HAP-1 (cell line): ENCODE results near the gene XKR7.
"Not testable (repeated sequence)": the region's sequence is repeated elsewhere in the genome, so short reads cannot be mapped to it uniquely, and the experiment has no call there.

Source experiments
- DNase-seq, 2 experiments: peaks; one replicate each; pipeline ENCODE4 v3.0.0-alpha.2; 2016 to 2020; ENCODE audit warnings: low spot score in 2 of 2
- H3K27me3 ChIP-seq: fragments of 250-450 bp; sonication (Bioruptor Pico); 2 replicates; pipeline ENCODE4 v1.5.1; 2020; ENCODE audit warnings: low read depth, mild to moderate bottlenecking, moderate library complexity
- H3K36me3 ChIP-seq: fragments of 250-450 bp; sonication (Bioruptor Pico); replicated peaks from 2 replicates; pipeline ENCODE4 v1.5.1; 2020; ENCODE audit warnings: mild to moderate bottlenecking
- H3K4me1 ChIP-seq: fragments of 250-450 bp; sonication (Bioruptor Pico); 2 replicates; pipeline ENCODE4 v1.5.1; 2020; ENCODE audit warnings: mild to moderate bottlenecking
- H3K4me3 ChIP-seq: fragments of 250-450 bp; sonication (Bioruptor Pico); 2 replicates; pipeline ENCODE4 v1.5.1; 2020; ENCODE audit warnings: mild to moderate bottlenecking, moderate library complexity
- H3K9me3 ChIP-seq: fragments of 250-450 bp; sonication (Bioruptor Pico); 2 replicates; pipeline ENCODE4 v1.5.1; 2020; ENCODE audit warnings: mild to moderate bottlenecking, moderate library complexity
- in situ Hi-C: fragments of 300-500 bp; cut with MboI; formaldehyde crosslinking; loops from 3 replicates; pipeline ENCODE4 v1.14.3; 2020; ENCODE audit warnings: low sequenced_read_pairs, inconsistent platforms, mixed read lengths

The XKR7 gene

DNA sequence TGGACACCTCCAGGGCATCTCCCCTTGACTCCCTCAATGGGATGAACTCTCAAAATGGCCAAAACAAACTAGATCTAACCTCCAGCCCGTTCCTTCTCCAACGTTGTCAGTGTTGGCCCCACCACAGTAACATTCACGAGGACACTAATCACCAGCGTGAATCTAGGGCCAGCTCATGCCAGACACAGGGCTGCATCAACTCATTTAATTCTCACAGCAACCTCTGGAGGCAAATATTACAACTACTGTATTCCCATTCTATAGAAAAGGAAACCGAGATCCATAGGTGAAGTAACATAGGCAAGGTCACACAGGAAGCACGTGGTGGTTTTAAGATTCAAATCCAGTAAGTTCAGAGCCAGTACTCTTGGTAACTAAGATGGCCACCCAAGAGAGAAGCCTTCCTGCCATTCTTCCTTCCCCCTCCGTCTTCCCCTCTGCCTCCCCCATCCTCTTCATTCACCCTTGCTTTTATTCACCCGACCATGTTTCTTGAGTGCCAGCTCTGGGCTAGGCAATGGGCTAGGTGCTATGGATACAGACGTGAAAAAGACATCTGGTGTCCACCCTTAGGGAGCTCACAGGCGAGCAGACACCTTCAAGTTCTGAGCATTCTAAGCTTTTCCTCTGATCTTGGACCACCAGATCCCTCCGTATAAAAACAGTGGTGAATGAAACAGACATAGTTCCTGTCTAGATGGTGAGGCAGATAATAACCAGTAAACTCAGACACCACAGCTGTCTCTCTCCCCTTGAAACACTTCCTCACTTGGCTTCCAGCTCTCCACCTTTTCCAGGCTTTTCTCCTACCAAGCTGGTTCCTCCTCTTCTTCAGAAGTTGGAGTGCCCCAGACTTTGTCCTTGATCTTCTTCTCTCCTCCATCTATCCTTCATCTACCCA is 51.9 kb downstream of the XKR7 start:
- Histone ChIP-seq H3K4me1 (peaks cover 2% of the 10 kb centered on the region; the same call in 1 of the 2 replicates), H3K27me3 (peaks cover 48% of the 10 kb centered on the region), H3K4me3 (peak overlapping the region; percentile 17), H3K36me3 (no peaks in the 10 kb centered on the region), H3K9me3 (no peaks in the 10 kb centered on the region)
- no peak for DNase-seq
- in situ Hi-C loops = no loop called here

DNA sequence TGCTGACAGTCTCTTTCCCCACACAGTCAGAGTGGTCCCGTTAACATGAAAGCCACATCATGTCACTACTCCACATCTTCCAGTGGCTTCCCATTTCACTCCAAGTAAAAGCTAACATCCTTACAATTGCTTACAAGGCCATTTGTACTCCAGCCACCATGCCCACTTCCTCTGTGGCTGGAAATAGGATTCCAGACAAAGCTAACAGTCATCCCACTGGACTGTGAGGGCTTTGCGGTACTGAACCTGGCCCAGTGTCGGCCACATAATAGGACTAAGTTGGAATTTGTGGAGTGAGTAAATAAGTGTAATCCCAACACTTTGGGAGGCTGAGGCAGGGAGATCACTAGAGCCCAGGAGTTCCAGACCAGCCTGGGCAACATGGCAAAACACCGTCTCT is 53.1 kb downstream of the XKR7 start:
- Histone ChIP-seq H3K36me3 (no peaks in the 10 kb centered on the region), H3K9me3 (no peaks in the 10 kb centered on the region), H3K27me3 (peaks cover 48% of the 10 kb centered on the region), H3K4me3 (no peak overlapping the region), H3K4me1 (peaks cover 2% of the 10 kb centered on the region; the same call in 1 of the 2 replicates)
- in situ Hi-C loops = no loop called here
- no peak for DNase-seq

DNA sequence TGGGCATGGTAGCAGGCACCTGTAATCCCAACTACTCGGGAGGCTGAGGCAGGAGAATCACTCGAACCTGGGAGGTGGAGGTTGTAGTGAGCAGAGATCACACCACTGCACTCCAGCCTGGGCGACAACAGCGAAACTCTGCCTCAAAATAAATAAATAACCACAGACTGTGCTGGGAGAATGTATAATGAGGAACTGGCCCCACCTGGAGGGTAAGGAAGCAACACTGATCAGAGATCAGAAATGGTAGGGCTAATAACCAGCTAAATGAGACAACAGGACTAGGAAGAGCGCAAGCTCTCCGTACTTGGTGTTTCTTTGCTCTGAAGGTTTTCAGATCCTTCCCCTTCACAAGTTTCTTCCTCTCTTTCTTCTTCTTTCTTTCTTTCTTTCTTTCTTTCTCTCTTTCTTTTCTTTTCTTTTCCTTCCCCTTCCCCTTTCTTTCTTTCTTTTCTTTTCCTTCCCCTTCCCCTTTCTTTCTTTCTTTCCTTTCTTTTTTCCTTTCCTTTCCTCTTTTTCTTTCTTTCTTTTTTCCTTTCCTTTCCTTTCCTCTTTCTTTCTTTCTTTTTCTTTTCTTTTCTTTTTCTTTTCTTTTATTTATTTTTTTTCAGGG is 56.8 kb downstream of the XKR7 start:
- H3K4me3 ChIP-seq = no peak overlapping the region
- H3K9me3 ChIP-seq = no peaks in the 10 kb centered on the region
- no peaks in the 10 kb centered on the region for H3K36me3 ChIP-seq
- peaks cover 29% of the 10 kb centered on the region for H3K27me3 ChIP-seq
- H3K4me1 ChIP-seq = no peaks in the 10 kb centered on the region
- DNase-seq = no peak
- in situ Hi-C loops = no loop called here

DNA sequence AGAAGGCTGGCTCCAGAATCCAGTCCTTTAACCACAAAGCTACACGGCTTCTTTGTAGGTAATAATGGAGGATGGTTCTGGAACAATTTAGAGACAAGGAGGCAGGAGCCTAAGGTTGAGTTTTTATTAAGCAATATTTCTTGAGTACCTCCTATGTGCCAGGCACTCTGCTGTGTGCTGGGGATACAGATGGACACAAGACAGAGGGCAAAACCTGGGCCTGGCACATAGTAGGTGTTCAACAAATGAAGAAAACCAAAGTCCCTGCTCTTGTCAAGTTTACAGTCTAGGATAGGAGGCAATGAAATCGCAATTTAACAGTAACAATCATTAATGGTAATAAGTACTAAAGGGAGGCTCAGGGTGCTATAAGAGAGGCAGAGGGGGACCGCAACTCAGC is 59.7 kb downstream of the XKR7 start:
- DNase-seq = no peak
- Histone ChIP-seq H3K4me1 (peaks cover 3% of the 10 kb centered on the region), H3K4me3 (no peak overlapping the region), H3K27me3 (peaks cover 16% of the 10 kb centered on the region), H3K9me3 (no peaks in the 10 kb centered on the region), H3K36me3 (no peaks in the 10 kb centered on the region)
- in situ Hi-C loops = no loop called here

DNA sequence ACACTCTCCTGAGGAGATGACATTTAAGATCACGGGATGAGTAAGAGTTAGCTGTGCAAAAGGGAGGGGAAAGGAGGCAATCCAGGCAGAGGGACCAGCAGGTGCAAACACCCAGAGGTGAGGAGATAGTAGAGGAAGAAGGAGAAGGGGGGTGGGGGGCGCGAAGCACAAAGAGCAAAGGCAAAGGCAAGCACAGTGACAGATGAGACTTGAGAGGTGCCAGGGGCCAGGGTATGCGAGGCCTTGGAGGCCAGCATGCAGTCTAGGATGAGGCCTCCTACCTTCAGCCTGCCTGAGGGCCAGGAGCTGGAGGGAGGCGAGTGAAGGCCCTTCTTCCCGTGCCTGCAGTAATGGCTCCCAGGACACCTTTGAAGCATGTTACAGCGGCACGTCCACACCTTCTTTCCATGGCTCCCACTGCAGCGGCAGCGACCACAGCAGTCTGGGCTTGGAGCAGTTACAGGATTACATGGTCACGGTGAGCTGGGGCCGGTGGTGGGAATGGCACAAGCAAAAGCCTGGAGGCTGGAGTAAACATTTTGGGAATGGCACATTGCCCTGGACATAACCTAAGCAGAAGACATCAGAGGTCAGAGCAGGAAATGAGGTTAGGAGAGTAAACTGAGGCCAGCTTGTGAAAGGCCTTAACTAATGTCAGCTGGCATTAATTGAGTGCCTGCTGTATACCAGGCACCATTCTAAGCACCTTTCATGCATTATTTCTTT is 60.9 kb downstream of the XKR7 start:
- Histone ChIP-seq H3K27me3 (peaks cover 18% of the 10 kb centered on the region), H3K4me3 (no peak overlapping the region), H3K36me3 (no peaks in the 10 kb centered on the region), H3K4me1 (peaks cover 3% of the 10 kb centered on the region), H3K9me3 (no peaks in the 10 kb centered on the region)
- in situ Hi-C loops = no loop called here
- peak in 1 of 2 experiments; percentile 58 for DNase-seq

DNA sequence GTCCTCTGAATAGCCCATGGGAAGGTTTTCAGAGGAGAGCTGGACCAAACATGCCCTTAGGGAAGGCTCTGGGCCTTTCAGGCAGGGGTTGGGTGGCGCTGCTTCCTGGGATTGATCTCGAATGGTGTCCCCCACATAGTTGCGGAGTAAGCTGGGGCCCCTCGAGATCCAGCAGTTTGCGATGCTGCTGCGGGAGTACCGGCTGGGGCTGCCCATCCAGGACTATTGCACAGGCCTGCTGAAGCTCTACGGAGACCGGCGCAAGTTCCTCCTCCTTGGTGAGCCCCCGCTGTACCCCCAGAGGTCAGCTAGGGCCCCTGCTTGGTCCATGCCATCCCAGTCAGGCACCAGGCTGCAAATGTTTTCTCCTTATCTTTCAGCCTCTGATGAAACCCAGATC is 61.6 kb downstream of the XKR7 start:
- Histone ChIP-seq H3K4me3 (no peak overlapping the region), H3K27me3 (peaks cover 23% of the 10 kb centered on the region)
- in situ Hi-C loops = no loop called here

DNA sequence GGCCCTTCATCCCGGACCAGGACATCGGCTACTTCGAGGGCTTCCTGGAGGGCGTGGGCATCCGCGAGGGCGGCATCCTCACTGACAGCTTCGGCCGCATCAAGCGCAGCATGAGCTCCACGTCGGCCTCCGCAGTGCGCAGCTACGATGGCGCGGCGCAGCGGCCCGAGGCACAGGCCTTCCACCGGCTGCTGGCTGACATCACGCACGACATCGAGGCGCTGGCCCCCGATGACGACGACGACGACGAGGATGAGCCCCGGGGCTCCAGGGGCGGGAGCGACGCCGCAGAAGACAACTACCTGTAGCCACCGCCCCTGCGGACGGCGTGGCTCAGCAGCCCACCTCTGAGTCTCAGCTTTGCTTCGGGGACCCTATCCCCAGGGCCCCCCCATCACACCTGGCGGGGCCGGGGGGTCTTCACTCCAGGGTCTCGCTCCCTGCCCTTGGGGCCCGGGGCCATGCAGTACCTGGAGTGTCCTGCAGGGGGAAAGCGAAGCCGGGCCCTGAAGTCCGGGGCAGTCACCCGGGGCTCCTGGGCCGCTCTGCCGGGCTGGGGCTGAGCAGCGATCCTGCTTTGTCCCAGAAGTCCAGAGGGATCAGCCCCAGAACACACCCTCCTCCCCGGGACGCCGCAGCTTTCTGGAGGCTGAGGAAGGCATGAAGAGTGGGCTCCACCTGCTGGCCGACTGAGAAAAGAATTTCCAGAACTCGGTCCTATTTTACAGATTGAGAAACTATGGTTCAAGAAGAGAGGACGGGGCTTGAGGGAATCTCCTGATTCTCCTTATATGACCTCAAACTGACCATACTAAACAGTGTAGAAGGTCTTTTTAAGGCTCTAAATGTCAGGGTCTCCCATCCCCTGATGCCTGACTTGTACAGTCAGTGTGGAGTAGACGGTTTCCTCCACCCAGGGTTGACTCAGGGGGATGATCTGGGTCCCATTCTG is 63.3 kb downstream of the XKR7 start:
- Histone ChIP-seq H3K4me1 (peaks cover 3% of the 10 kb centered on the region), H3K27me3 (peaks cover 18% of the 10 kb centered on the region), H3K9me3 (no peaks in the 10 kb centered on the region), H3K36me3 (no peaks in the 10 kb centered on the region), H3K4me3 (peak overlapping the region; percentile 8)
- peak; percentile 87 to 95 for DNase-seq
- in situ Hi-C loops = no loop called here

More for the DNA sequence above, 61.6 kb downstream of the XKR7 start:
- no peaks in the 10 kb centered on the region for H3K36me3 ChIP-seq
- no peaks in the 10 kb centered on the region for H3K9me3 ChIP-seq
- H3K4me1 ChIP-seq = peaks cover 3% of the 10 kb centered on the region
- no peak for DNase-seq

DNA sequence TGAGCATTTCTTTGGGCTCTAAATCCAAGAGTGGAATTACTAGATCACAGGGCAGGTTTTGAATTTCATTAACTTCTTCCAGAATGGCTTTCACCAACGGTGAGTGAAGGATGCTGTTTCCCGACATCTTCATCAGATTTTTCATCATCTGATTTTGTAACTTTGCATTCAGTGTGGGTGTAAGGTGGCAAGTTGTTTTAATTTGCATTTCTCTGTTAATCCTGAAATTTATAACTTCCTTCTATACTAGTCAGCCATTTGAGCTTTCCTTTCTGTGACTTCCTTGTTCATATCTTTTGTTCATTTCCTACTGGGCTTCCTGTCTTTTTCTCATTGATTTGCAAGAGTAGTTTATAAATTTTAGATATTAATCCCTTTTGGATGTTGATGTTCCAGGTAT is 65.4 kb downstream of the XKR7 start:
- peaks cover 18% of the 10 kb centered on the region for H3K27me3 ChIP-seq
- no peak overlapping the region for H3K4me3 ChIP-seq
- in situ Hi-C loops = no loop called here
- DNase-seq = no peak
- no peaks in the 10 kb centered on the region for H3K36me3 ChIP-seq
- no peaks in the 10 kb centered on the region for H3K9me3 ChIP-seq
- H3K4me1 ChIP-seq = peaks cover 3% of the 10 kb centered on the region

DNA sequence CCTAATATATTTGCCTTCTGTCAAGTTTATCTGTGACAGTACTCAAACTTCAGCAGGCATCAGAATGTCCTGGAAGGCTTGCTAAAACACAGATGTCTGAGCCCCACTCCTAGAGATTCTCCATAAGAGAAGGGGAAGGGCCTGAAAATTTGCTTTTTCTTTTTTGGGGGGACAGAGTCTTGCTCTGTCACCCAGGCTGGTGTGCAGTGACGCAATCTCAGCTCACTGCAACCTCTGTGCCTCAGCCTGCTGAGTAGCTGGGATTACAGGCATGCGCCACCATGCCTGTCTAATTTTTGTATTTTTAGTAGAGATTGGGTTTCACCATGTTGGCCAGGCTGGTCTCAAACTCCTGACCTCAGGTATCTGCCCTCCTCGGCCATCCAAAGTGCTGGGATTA is 65.8 kb downstream of the XKR7 start:
- H3K4me3 ChIP-seq, DNase-seq, H3K36me3 ChIP-seq, H3K4me1 ChIP-seq, in situ Hi-C loops, H3K9me3 ChIP-seq: not testable (repeated sequence)
- peaks cover 18% of the 10 kb centered on the region for H3K27me3 ChIP-seq

DNA sequence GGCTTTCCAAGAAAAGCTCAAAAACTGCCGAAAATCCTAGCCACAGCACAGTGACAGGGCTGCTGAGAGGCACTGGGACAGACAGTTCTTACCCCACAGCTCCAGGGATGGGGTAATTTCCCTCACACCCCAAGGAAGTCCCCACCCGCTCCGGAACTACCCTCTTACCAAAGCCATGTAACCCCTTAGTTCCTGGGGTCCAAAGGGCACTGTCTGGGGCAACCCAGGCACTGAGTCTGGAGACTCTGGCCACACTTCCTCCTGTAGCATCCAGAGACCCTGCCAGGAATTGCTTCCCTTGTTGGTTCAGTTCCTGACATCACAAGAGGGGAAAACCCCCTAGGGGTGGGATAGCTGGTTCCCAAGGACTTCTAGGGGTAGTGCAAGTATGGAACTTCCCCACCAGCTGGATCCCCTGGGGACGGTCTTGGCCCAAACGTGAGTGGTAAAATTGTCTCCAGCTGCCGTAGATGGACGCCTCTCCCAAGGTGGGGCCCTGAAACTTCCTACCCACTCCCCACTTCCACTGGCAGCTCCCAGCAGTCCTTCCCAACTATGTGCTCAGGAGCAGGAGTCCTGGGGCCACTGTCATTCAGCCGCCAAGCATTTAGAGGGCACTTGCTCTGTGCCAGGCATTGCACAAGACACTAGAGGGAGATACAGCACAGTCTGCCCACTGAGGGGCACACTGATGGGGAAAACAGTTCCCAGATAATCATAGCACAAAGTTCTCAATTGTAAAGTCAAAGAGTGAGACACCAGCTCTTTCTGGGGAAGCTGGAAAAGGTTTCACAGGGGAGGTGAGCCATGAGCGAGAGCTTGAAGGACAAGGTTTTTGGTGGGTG is 66.9 kb downstream of the XKR7 start:
- Histone ChIP-seq H3K4me1 (peaks cover 3% of the 10 kb centered on the region), H3K27me3 (peaks cover 18% of the 10 kb centered on the region), H3K4me3 (no peak overlapping the region), H3K36me3 (no peaks in the 10 kb centered on the region), H3K9me3 (no peaks in the 10 kb centered on the region)
- in situ Hi-C loops = no loop called here
- no peak for DNase-seq

DNA sequence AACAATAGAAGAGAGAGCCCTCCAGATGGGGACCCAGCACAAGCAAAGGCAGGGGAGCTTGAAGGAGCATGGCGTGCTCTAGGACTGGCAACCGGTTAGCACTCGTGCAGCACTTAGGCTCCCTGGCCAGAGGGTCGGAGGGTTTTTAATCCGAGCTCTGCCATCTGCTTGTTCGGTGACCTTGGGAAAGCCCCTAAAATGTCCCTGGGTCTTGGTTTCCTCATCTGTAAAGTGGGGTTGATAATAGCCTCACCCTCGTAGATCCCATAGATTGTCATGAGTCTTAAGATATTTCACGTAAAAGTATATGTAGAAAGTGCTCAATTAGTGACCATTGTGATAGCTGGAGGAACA is 67.5 kb downstream of the XKR7 start:
- in situ Hi-C loops = no loop called here
- H3K4me3 ChIP-seq = no peak overlapping the region
- peaks cover 3% of the 10 kb centered on the region for H3K4me1 ChIP-seq
- H3K36me3 ChIP-seq = no peaks in the 10 kb centered on the region
- H3K9me3 ChIP-seq = no peaks in the 10 kb centered on the region
- no peak for DNase-seq
- peaks cover 18% of the 10 kb centered on the region for H3K27me3 ChIP-seq

DNA sequence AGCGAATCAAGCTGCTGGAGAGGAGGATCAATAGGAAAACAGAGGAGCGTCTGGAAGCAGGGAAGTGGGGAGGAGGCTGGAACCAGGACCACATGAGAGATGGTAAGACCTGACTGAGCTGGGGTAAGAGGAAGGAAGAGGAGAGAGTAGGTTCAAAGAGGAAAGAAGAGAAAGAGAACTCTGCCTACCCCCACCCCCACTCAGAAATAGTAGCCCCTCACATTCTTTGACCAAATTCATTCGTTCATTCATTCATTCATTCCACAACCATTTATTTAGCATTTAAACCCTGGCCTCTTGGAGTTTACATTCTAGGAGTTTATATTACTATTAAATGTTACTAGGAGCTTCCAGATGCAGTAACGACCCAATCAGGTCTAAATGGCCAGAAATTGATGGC is 68.3 kb downstream of the XKR7 start:
- no peak for DNase-seq
- in situ Hi-C loops = no loop called here
- no peaks in the 10 kb centered on the region for H3K36me3 ChIP-seq
- H3K9me3 ChIP-seq = no peaks in the 10 kb centered on the region
- H3K4me3 ChIP-seq = no peak overlapping the region
- peaks cover 18% of the 10 kb centered on the region for H3K27me3 ChIP-seq
- peaks cover 3% of the 10 kb centered on the region for H3K4me1 ChIP-seq
